Cardiac muscle cell (in vitro differentiated cells and primary cell): ENCODE data around the gene NAXD. TPM values are rescaled to one million over a fixed set of nuclear protein-coding genes. Genes with fewer than 3 reads are reported as not detected.

Experiments used
- DNase-seq, 2 donors: peaks; one replicate each; pipeline versions ENCODE4 v3.0.0 to v3.0.0-alpha.2; 2010 to 2017; ENCODE audit warnings: low read depth in 1 of 2, low spot score in 1 of 2
- H3K27ac ChIP-seq: fragments of 200-600 bp; sonication (generic); 2 replicates; pipeline ENCODE4 v1.5.1; 2016
- H3K27me3 ChIP-seq: fragments of 200-600 bp; sonication (generic); 2 replicates; pipeline ENCODE4 v1.6.0; 2016; ENCODE audit warnings: control low read depth
- H3K36me3 ChIP-seq: fragments of 200-600 bp; sonication (generic); 2 replicates; pipeline ENCODE4 v1.5.1; 2016; ENCODE audit warnings: control low read depth
- H3K4me1 ChIP-seq: fragments of 200-600 bp; sonication (generic); 2 replicates; pipeline ENCODE4 v1.8.1; 2017; ENCODE audit warnings: low read depth, mild to moderate bottlenecking, mixed run types
- H3K4me3 ChIP-seq: fragments of 200-600 bp; sonication (generic); 2 replicates; pipeline ENCODE4 v1.5.1; 2016; ENCODE audit warnings: mild to moderate bottlenecking
- H3K9me3 ChIP-seq: fragments of 200-600 bp; sonication (generic); 2 replicates; pipeline ENCODE4 v1.5.1; 2017; ENCODE audit warnings: low read depth, mild to moderate bottlenecking, control low read depth
- polyA plus RNA-seq: library from polyadenylated mRNA; unstranded; fragments of >200 nt; fragmentation: Nextera tagmentation; extraction: Ambion mirVana; gene quantifications from 2 replicates; pipeline ENCODE4 v1.2.1, GENCODE V29; 2016
- total RNA-seq: library from RNA; depleted of rRNA; stranded (reverse); fragments of >200 nt; gene quantifications from 2 replicates; pipeline ENCODE4 v1.2.3, GENCODE V29; 2016
- TF ChIP-seq, protein P1 (sequence below): IDR thresholded peaks from 2 replicates; pipeline ENCODE4 v1.5.1; 2012; ENCODE audit warnings: low read depth, mild to moderate bottlenecking, low read length

Gene NAXD
- total and polyA plus RNA-seq, 2 experiments from 2014 or later, result 36.8 to 40.7 TPM

DNA sequence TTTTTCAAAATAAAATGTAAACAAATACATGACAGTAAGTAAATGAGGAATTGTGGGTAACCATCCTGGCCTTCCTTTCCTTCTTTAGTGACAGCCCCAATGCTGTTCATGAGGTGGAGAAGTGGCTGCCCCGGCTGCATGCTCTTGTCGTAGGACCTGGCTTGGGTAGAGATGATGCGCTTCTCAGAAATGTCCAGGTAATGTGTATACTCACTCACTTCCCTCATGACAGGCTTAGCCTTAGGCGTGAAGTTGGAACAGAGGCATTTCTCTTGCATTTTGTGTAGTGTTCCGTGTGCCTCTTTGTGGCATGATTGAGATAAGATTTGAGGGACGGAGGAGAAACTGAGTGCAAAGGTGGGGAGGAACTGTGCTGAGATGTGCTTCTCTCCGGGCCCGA is 12.0 kb downstream of the NAXD start:
- no peaks in the 10 kb centered on the region for H3K4me1 ChIP-seq
- H3K4me3 ChIP-seq, result no peak overlapping the region
- peaks cover 2% of the 10 kb centered on the region for H3K36me3 ChIP-seq
- DNase-seq, result no peak
- TF ChIP-seq, protein P1, sequence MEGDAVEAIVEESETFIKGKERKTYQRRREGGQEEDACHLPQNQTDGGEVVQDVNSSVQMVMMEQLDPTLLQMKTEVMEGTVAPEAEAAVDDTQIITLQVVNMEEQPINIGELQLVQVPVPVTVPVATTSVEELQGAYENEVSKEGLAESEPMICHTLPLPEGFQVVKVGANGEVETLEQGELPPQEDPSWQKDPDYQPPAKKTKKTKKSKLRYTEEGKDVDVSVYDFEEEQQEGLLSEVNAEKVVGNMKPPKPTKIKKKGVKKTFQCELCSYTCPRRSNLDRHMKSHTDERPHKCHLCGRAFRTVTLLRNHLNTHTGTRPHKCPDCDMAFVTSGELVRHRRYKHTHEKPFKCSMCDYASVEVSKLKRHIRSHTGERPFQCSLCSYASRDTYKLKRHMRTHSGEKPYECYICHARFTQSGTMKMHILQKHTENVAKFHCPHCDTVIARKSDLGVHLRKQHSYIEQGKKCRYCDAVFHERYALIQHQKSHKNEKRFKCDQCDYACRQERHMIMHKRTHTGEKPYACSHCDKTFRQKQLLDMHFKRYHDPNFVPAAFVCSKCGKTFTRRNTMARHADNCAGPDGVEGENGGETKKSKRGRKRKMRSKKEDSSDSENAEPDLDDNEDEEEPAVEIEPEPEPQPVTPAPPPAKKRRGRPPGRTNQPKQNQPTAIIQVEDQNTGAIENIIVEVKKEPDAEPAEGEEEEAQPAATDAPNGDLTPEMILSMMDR, result no peak
- no peaks in the 10 kb centered on the region for H3K9me3 ChIP-seq
- H3K27ac ChIP-seq, result no peak overlapping the region
- H3K27me3 ChIP-seq, result no peaks in the 10 kb centered on the region

DNA sequence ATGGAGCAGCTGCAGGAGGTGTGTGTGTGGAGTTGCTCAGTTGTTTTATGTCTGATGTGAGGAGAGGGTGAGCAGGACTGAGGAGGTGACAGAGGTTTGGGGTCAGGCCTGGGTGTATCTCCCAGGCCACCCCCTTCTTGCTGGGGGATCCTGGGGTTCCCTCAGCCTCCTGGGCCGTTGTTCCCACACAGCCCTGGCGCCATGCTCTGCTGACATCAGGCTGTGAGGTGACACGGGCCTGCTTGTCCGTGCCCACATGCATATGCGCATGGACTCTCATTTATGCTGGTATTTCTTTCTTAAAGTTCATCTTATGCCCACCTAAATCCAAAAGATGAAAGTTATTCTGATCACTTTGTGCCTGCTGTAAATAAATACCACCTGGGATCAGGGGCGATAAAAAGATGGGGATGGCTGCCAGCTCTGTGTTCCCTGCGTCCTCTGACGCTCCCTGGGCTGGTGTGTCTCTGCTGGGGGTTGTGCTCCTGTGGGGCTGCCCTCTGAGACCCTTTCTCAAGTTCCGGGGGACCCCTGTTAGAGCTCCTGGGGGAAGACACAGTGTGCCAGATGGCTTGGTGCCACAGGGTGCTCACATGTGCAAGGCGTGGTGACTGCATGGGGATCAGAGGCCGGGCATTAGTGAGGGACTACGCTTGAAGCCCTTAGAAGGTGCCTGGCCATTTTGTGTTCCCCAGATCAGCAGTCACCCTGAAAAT is 12.6 kb downstream of the NAXD start:
- Histone ChIP-seq H3K4me1 (no peaks in the 10 kb centered on the region), H3K27ac (no peak overlapping the region), H3K27me3 (no peaks in the 10 kb centered on the region), H3K9me3 (no peaks in the 10 kb centered on the region), H3K36me3 (peaks cover 2% of the 10 kb centered on the region), H3K4me3 (no peak overlapping the region)
- TF ChIP-seq, protein P1, result no peak
- DNase-seq, result no peak

DNA sequence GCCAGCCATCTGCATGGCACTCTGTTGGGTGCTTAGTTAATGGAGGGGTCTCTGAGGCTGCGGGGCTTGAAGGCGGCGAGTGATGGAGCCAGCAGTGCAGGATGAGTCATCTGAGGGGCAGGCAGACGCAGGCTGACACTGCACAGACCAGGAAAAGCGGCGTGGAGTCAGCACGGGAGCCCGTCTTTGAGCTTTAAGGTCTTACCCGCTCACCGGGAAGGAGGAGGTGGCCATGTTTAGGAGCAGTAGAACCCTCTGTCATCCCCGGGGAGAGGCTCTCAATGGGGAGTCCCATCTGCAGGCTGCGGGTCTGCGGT is 13.1 kb downstream of the NAXD start:
- Histone ChIP-seq H3K27me3 (no peaks in the 10 kb centered on the region), H3K4me3 (no peak overlapping the region), H3K27ac (no peak overlapping the region), H3K9me3 (no peaks in the 10 kb centered on the region), H3K4me1 (no peaks in the 10 kb centered on the region), H3K36me3 (peaks cover 2% of the 10 kb centered on the region)
- TF ChIP-seq, protein P1, result no peak
- DNase-seq, result peak in 1 of 2 donors; percentile 62

DNA sequence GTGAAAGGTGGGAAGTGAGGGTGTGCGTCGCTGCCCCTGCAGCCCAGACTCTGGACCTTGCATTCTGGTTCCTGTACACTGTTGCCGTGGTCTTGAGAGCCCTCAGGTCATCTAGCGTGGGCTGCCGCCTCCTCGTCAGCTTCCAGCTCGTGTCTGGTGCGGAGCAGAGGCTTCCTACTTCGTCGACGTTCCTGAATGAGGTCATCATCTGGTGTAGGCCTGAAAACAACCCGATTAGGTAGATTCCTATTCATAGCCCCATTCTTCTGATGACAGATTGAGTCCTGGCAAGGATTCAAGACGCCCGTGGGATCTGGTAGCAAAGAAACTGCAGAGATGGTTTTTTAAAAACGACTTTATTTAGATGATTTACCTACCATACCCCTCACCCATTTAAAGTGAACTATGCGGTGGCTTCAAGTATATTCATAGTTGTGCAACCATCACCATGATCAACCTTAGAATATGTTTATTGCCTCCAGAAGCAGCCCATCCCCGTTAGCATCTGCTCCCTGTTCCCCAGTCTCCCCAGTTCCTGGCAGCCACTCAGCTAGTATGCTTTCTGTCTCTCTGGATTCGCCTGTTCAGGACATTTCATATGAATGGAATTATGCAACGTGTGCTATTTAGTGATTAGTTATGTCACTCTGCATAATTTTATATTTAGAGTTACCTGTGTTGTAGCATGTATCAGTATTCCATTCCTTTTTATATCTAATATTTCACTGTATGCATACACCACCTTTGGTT is 13.8 kb downstream of the NAXD start:
- Histone ChIP-seq H3K4me1 (no peaks in the 10 kb centered on the region), H3K27ac (no peak overlapping the region), H3K36me3 (peaks cover 2% of the 10 kb centered on the region), H3K4me3 (no peak overlapping the region), H3K27me3 (no peaks in the 10 kb centered on the region), H3K9me3 (no peaks in the 10 kb centered on the region)
- peak in 1 of 2 donors; percentile 24 for DNase-seq
- TF ChIP-seq, protein P1, result no peak

DNA sequence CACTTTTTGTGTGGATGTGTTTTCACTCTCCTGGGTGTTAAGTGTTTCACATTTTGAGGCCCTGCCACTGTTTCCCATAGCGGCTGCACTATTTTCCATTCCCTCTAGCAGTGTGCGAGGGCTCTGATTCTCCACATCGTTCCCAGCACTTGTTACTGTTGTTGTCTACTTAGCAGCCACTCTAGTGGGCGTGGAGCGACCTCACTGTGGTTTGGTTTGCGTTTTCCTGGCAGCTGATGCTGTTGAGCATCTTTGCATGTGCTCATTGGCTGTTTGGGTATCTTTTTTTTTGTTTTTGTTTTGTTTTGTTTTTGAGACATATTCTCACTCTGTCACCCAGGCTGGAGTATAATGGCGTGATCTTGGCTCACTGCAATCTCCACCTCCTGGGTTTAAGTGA is 14.4 kb downstream of the NAXD start:
- Histone ChIP-seq H3K27ac (no peak overlapping the region), H3K4me1 (no peaks in the 10 kb centered on the region), H3K27me3 (no peaks in the 10 kb centered on the region), H3K4me3 (no peak overlapping the region), H3K36me3 (peaks cover 7% of the 10 kb centered on the region), H3K9me3 (no peaks in the 10 kb centered on the region)
- TF ChIP-seq, protein P1, result no peak
- no peak for DNase-seq
